HG02763 (cell line): ENCODE results near the gene SPAAR.
"Not testable (repeated sequence)": the region's sequence is repeated elsewhere in the genome, so short reads cannot be mapped to it uniquely, and the experiment has no call there.

Experiments
- ATAC-seq: cut with Tn5 transposase; IDR thresholded peaks from one replicate; pipeline ENCODE4 v1.9.1; 2021; ENCODE audit warnings: mild to moderate bottlenecking, moderate library complexity; ENCODE audit not compliant: unreplicated experiment

Gene SPAAR, protein sequence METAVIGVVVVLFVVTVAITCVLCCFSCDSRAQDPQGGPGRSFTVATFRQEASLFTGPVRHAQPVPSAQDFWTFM

DNA sequence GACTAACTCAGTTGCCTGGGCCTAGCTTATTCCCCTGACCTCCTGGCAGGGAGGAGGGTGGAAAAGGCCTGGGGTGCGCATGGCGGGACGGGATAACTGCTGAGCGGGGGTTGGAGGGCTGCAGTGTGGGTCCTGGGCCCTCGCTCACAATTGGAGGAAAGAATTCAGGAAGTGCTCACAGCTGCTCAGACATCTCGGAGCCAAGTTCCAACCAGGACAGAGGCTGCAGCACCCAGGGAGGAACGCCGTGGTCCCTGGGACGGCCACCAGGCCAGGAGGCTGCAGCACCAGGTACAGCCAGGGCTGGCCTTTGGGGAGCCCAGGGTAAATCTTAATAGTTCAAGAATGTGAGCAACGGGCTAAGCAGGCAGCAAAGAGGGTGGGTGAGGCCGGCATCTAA, at the start of gene SPAAR:
Gene SPAAR (plus strand): TSS at position 217 of the 400 bp plus-strand sequence. CDS start 974 bp downstream, outside the sequence.
- ATAC-seq = no peak

GRCh38 chr9:35859990-35860339, 49.3 kb upstream of the SPAAR start:
- no peak for ATAC-seq

GRCh38 chr9:35861161-35861897, 48.0 kb upstream of the SPAAR start:
- ATAC-seq = no peak

DNA sequence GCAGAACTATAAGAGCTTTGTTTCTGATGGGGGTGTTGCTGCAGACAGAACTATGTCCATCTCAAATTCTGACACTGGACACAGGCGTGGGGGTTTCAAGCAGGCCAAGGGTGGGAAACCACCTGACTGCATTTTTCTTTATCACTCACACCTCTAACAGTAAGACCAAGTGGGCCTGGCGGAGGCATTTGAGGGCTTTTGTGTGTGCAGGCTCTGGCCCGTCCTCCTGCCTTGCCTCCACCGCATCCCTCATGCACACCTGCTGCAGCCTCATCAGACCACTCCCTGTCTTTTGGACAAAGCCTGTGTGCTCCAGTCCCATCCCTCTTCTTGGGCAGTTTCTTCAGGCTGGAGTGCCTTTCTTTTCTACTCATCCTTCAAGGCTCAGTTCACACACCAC, 47.0 kb upstream of the SPAAR start:
- ATAC-seq = no peak

GRCh38 chr9:35863583-35863982, 45.7 kb upstream of the SPAAR start:
- ATAC-seq = no peak

DNA sequence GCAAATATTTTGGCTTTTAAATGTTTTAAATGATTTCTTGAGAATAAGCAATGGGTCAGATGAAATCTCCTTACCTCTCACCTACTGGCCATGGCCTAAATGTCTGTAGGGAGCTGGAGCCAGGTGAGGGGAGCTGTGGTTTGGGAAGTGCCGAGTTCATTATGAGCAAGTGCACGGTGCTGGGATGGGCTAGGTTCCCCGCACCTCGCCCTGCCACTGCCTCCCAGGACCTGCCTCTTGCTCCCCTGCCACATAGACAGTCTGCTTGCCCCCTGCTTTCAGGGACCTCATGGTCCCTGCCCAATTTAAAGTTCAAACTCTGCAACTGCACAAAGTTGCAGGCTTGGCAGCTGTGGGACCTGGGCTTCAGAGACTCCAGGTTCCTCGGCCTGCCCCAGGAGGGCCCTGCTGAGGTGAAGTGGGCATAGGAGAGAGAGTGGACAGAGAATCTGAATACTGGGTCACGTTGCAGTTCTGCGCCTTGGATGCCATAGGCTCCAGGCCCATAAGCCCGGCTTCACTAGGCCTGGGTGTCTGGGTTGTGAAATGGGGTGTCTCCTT, 44.5 kb upstream of the SPAAR start:
- no peak for ATAC-seq

DNA sequence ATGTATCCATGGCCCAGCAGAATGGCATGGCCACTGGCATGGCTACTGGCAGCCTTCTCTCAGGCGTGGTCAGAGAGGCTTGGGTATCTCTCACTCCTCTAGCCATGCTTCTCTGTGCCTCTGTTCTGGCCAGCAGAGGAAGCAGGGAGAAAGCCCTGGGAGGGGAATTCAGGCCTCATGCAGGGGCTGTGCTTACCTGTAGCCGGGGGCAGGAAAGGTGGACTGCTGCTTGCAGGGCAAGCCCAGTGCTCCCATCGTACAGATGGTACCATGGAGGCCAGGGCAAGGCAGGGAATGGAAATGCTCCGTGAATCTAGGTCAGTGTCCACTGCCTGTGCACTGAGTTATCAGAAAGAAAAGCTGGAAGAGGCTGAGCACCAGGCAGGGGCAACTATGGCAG, 41.8 kb upstream of the SPAAR start:
- no peak for ATAC-seq

- no peak for ATAC-seq
These were observed 40.4 kb upstream of the SPAAR start for GRCh38 chr9:35868933-35869332.

- no peak for ATAC-seq
These were observed 39.6 kb upstream of the SPAAR start for GRCh38 chr9:35869621-35870216.

DNA sequence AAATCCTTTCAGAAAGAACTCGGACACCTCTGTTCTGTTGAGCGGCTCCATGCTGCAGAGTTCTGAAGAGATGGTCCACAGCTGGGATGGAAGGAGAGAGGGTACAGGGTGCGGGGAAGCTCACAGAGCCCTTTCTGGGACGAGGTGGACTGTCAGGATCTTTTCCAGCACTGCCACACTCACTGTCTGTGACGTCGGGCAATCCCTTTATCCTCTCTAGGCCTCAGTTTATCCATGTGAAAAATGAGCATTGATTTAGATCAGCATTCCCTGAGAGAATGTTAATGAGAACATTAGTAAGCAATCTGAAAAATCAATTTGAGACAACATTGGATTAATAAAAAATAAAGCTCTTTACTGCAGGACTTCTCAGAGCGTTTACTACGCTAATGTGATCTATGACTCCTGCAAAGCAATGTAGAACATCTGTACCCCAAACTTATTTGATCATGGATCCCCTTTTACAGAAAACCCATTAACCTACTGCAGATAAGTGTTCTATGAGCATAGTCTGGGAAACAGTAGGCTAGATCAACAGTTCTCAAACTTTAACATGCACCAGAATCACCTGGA, 38.9 kb upstream of the SPAAR start, which contains the start of gene OR13J1:
Gene OR13J1 (minus strand): TSS at position 51 of the 573 bp plus-strand sequence. CDS start 0 bp downstream, at position 51.
- ATAC-seq = no peak

DNA sequence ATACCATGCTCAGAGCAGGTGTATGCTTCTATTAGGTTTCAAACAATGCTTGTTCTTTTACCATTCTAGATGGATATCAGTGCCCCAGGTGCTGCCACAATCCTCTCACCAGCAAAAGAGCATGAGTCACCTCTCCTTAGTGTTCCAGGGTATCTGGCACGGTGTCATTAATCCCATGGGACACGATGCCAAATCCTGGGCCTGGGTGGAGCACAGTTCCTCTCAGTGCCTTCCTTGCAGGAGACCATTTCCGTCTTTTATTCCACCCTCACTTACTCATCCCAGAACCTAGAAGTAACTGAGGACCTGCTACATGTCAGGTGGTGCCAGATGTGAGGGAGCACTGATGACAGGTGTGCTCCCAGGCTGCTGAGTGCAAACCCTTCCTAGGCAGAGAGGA, 37.7 kb upstream of the SPAAR start:
- ATAC-seq = no peak

GRCh38 chr9:35872505-35872904, 36.8 kb upstream of the SPAAR start:
- no peak for ATAC-seq

DNA sequence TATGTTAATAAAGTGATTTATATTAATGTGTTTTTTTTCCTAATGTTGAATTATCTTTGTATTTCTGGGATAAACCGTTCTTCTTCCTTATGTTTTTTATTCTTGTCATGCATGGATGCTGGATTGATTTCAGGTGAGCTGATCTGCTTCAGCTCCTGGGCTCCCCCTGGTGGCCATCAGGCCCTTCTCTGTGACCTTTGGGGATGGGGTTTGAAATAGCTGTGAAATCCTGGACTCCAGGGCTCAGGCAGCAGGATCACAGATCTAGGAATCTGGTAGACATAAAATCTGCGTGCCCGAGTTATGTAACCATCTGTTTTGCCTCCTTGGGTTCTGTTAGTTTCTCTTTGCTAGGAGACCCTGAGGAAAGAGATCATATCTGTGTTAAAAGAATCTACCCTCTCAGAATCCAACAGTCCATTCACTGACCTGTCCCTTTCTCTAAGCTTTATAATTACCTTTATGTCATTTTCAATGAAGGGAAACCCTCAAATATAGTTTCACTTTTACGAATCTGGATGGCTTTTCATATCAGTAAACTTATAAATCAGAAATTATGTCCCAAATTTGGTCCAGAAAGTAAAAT, 26.9 kb upstream of the SPAAR start:
- no peak for ATAC-seq

- no peak for ATAC-seq
These were observed 26.3 kb upstream of the SPAAR start for GRCh38 chr9:35882996-35883395.

- ATAC-seq = not testable (repeated sequence)
These were observed 24.4 kb upstream of the SPAAR start for GRCh38 chr9:35884908-35885307.

- no peak for ATAC-seq
These were observed 17.6 kb upstream of the SPAAR start for GRCh38 chr9:35891646-35892045.

- no peak for ATAC-seq
These were observed 17.2 kb upstream of the SPAAR start for GRCh38 chr9:35892051-35892450.

GRCh38 chr9:35896570-35896969, 12.7 kb upstream of the SPAAR start:
- no peak for ATAC-seq

DNA sequence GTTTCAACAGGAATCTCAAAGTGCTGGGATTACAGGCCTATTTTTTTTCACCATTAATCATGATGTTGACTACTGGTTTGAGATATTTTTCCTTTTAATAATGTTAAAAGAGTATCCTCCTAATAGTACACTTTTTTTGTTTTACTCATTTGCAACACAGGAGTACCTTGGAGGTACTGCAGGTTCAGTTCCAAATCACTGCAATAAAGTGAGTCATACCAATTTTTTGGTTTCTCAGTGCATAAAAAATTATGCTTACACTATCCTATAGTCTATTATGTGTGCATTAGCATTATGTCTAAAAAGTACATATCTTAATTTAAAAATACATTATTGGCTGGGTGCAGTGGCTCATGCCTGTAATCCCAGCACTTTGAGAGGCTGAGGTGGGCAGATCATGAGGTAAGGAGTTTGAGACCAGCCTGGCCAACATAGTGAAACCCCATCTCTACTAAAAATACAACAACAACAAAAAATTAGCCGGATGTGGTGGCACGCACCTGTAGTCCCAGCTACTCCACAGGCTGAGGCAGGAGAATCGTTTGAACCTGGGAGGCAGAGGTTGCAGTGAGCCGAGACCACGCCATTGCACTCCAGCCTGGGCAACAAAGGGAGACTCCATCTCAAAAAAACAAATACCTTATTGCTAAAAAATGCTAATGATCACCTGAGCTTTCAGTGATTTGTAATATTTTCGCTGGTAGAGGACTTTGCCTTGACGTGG, 11.8 kb upstream of the SPAAR start:
- not testable (repeated sequence) for ATAC-seq

DNA sequence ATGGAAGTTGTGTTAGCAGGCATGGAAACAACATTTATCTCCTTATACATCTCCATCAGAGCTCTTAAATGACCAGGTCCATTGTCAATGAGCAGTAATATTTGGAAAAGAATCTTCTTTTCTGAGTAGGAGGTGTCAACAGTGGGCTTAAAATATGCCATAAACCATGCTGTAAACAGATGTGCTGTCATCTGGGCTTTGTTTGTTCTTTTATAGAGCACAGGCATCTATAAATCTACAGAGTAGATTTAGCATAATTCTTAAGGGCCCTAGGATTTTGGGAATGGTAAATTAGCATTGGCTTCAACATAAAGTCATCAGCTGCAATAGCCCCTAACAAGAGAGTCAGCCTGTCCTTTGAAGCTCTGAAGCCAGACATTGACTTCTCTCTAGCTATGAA, 11.0 kb upstream of the SPAAR start:
- ATAC-seq = no peak

- no peak for ATAC-seq
These were observed 10.3 kb upstream of the SPAAR start for GRCh38 chr9:35899021-35899420.
